Mesendoderm (in vitro differentiated cells): Measurements from ENCODE around the gene TRIM71.

Source experiments
- DNase-seq: peaks from one replicate; pipeline ENCODE4 v3.0.0; 2013
- H2AK5ac ChIP-seq: 2 replicates; pipeline ENCODE4 v1.6.1; 2013; ENCODE audit warnings: low read length, inconsistent platforms
- H2BK120ac ChIP-seq: 2 replicates; pipeline ENCODE4 v1.6.1; 2013; ENCODE audit warnings: low read depth, mild to moderate bottlenecking, low read length, moderate library complexity, mixed read lengths
- H2BK15ac ChIP-seq: replicated peaks from 2 replicates; pipeline ENCODE4 v1.6.1; 2013; ENCODE audit warnings: low read depth, mild to moderate bottlenecking, moderate library complexity
- H2BK5ac ChIP-seq: 2 replicates; pipeline ENCODE4 v1.6.1; 2013; ENCODE audit warnings: low read length, inconsistent platforms
- H3K18ac ChIP-seq: 2 replicates; pipeline ENCODE4 v1.6.1; 2013; ENCODE audit warnings: mild to moderate bottlenecking, low read length, mixed read lengths
- H3K23ac ChIP-seq: one replicate; pipeline ENCODE4 v1.6.1; 2013; ENCODE audit warnings: low read length
- H3K27ac ChIP-seq: 2 replicates; pipeline ENCODE4 v1.5.1; 2013; ENCODE audit warnings: low read depth, mild to moderate bottlenecking, inconsistent platforms, low read length, moderate library complexity
- H3K27me3 ChIP-seq: 2 replicates; pipeline ENCODE4 v1.6.1; 2013; ENCODE audit warnings: low read length, control low read depth, mild to moderate bottlenecking, inconsistent platforms; ENCODE audit not compliant: insufficient read depth, poor library complexity
- H3K36me3 ChIP-seq: 2 replicates; pipeline ENCODE4 v1.6.1; 2013; ENCODE audit warnings: low read length, inconsistent platforms; ENCODE audit not compliant: control insufficient read depth, insufficient read depth
- H3K4ac ChIP-seq: one replicate; pipeline ENCODE4 v1.6.1; 2013; ENCODE audit warnings: low read depth, mild to moderate bottlenecking, low read length, moderate library complexity
- H3K4me1 ChIP-seq: 2 replicates; pipeline ENCODE4 v1.6.1; 2013; ENCODE audit warnings: low read depth, low read length, inconsistent platforms; ENCODE audit not compliant: control insufficient read depth
- H3K4me2 ChIP-seq: 2 replicates; pipeline ENCODE4 v1.6.1; 2013; ENCODE audit warnings: low read length
- H3K4me3 ChIP-seq: 2 replicates; pipeline ENCODE4 v1.5.1; 2013; ENCODE audit warnings: mild to moderate bottlenecking, low read length
- H3K56ac ChIP-seq: one replicate; pipeline ENCODE4 v1.6.1; 2013; ENCODE audit warnings: low read length
- H3K79me1 ChIP-seq: 2 replicates; pipeline ENCODE4 v1.6.1; 2013; ENCODE audit warnings: low read length, inconsistent platforms
- H3K79me2 ChIP-seq: 2 replicates; pipeline ENCODE4 v1.6.1; 2013; ENCODE audit warnings: mild to moderate bottlenecking, low read length; ENCODE audit not compliant: control insufficient read depth, insufficient read depth
- H3K9ac ChIP-seq: 2 replicates; pipeline ENCODE4 v1.6.1; 2013; ENCODE audit warnings: low read length, inconsistent platforms
- H4K5ac ChIP-seq: one replicate; pipeline ENCODE4 v1.6.1; 2013; ENCODE audit warnings: low read length
- H4K8ac ChIP-seq: one replicate; pipeline ENCODE4 v1.6.1; 2013; ENCODE audit warnings: low read depth, mild to moderate bottlenecking, control low read depth, low read length, moderate library complexity
- WGBS: extraction: QIAGEN DNeasy Blood & Tissue Kit; methylation state at CpG from one replicate; pipeline ENCODE4 v1.1.7; 2013; ENCODE audit warnings: low lambda C conversion rate, missing lambda C conversion rate; ENCODE audit not compliant: insufficient coverage; ENCODE audit errors: extremely low coverage; 5-methylcytosine and 5-hydroxymethylcytosine counted together

The TRIM71 gene

GRCh38 chr3:32837366-32837765 is 19.6 kb downstream of the TRIM71 start:
- no peak overlapping the region for H3K4me2 ChIP-seq
- H3K4me1 ChIP-seq: peaks cover 38% of the 10 kb centered on the region
- H3K9ac ChIP-seq: peak overlapping the region; percentile 14
- H2AK5ac ChIP-seq: no peak overlapping the region
- H4K5ac ChIP-seq: no peak overlapping the region
- no peak overlapping the region for H3K4ac ChIP-seq
- no peak for DNase-seq
- no peak overlapping the region for H3K23ac ChIP-seq
- H3K4me3 ChIP-seq: no peak overlapping the region
- H4K8ac ChIP-seq: no peak overlapping the region
- H3K56ac ChIP-seq: peak overlapping the region; percentile 58
- peaks cover 3% of the 10 kb centered on the region for H3K79me1 ChIP-seq
- peak overlapping the region; percentile 41 for H3K27ac ChIP-seq
- peak overlapping the region; percentile 64 for H3K18ac ChIP-seq
- no peaks in the 10 kb centered on the region for H3K27me3 ChIP-seq
- H2BK120ac ChIP-seq: no peak overlapping the region
- H2BK15ac ChIP-seq: no peak overlapping the region
- no peak overlapping the region for H2BK5ac ChIP-seq
- H3K79me2 ChIP-seq: peaks cover 89% of the 10 kb centered on the region
- WGBS: no CpG with 5 or more reads among the region's 11 CpGs
- H3K36me3 ChIP-seq: no peaks in the 10 kb centered on the region

DNA sequence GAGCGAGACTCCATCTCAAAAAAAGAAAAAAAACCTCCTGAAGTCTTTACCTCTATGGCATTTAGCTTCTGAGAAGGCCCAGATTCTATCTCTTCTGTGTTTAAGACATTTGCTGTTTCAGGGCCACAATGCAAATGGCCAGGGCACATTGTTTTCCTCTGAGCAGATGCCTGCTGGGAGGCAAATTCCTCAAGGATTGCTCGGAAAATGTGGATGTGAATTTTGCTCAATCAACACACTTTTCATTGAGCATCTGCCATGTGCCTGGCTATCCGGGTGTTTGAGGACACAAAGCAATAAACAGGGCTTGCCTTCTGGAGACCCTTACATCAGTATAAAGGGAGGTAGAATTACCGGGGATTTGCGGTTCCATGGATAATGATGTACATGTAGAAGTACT is 20.0 kb downstream of the TRIM71 start:
- no peak overlapping the region for H3K4me2 ChIP-seq
- H3K27ac ChIP-seq: peak overlapping the region; percentile 41
- H3K56ac ChIP-seq: peak overlapping the region; percentile 58
- H2BK15ac ChIP-seq: no peak overlapping the region
- WGBS: no CpG with 5 or more reads among the region's 5 CpGs
- no peak overlapping the region for H2AK5ac ChIP-seq
- H3K79me1 ChIP-seq: peaks cover 3% of the 10 kb centered on the region
- H3K27me3 ChIP-seq: no peaks in the 10 kb centered on the region
- peak; percentile 93 for DNase-seq
- no peaks in the 10 kb centered on the region for H3K36me3 ChIP-seq
- H2BK120ac ChIP-seq: no peak overlapping the region
- no peak overlapping the region for H4K8ac ChIP-seq
- no peak overlapping the region for H4K5ac ChIP-seq
- H3K4me1 ChIP-seq: peaks cover 42% of the 10 kb centered on the region
- no peak overlapping the region for H3K9ac ChIP-seq
- H3K4ac ChIP-seq: no peak overlapping the region
- H3K4me3 ChIP-seq: no peak overlapping the region
- peak overlapping the region; percentile 64 for H3K18ac ChIP-seq
- no peak overlapping the region for H3K23ac ChIP-seq
- H3K79me2 ChIP-seq: peaks cover 89% of the 10 kb centered on the region
- H2BK5ac ChIP-seq: no peak overlapping the region

DNA sequence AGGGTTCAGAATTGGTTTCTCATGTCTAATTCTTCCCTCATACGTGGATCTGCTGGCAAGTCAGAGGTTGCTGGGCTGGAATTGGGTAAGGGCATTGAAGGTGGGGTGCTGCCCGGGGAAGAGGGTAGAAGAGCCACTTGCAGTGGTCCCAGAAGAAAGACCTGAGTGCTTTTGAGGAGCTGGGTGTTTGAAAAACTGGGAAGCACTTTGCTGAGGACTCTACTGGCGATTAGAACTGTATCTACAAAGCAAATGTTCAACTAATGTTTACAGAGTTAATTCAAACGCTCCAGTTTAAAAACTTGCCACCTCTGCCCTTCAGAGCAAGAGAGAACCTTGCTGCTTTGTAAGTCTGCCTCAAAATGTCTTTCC is 21.9 kb downstream of the TRIM71 start:
- no peak for DNase-seq
- Histone ChIP-seq H4K8ac (no peak overlapping the region), H3K79me2 (peaks cover 89% of the 10 kb centered on the region), H3K9ac (peak overlapping the region; percentile 51), H3K36me3 (no peaks in the 10 kb centered on the region), H3K27ac (peak overlapping the region; percentile 74), H3K27me3 (no peaks in the 10 kb centered on the region), H3K4me2 (no peak overlapping the region), H2BK15ac (no peak overlapping the region), H3K4ac (no peak overlapping the region), H2AK5ac (no peak overlapping the region), H3K18ac (peak overlapping the region; percentile 82), H3K79me1 (peaks cover 5% of the 10 kb centered on the region), H3K4me3 (no peak overlapping the region), H3K56ac (peak overlapping the region; percentile 74), H3K4me1 (peaks cover 51% of the 10 kb centered on the region), H2BK5ac (peak overlapping the region; percentile 71), H3K23ac (no peak overlapping the region), H4K5ac (no peak overlapping the region), H2BK120ac (no peak overlapping the region)
- no CpG with 5 or more reads among the region's 4 CpGs for WGBS

GRCh38 chr3:32840086-32840841 is 22.5 kb downstream of the TRIM71 start:
- no peak overlapping the region for H3K4ac ChIP-seq
- no peak overlapping the region for H4K5ac ChIP-seq
- H2BK15ac ChIP-seq: no peak overlapping the region
- no peak overlapping the region for H2AK5ac ChIP-seq
- peaks cover 89% of the 10 kb centered on the region for H3K79me2 ChIP-seq
- WGBS: no CpG with 5 or more reads among the region's 5 CpGs
- H4K8ac ChIP-seq: no peak overlapping the region
- H3K56ac ChIP-seq: peak overlapping the region; percentile 74
- H2BK120ac ChIP-seq: peak overlapping the region; percentile 61
- no peaks in the 10 kb centered on the region for H3K36me3 ChIP-seq
- H2BK5ac ChIP-seq: peak overlapping the region; percentile 74
- peak overlapping the region; percentile 51 for H3K9ac ChIP-seq
- DNase-seq: peak; percentile 87
- no peak overlapping the region for H3K4me2 ChIP-seq
- no peak overlapping the region for H3K23ac ChIP-seq
- no peaks in the 10 kb centered on the region for H3K27me3 ChIP-seq
- H3K27ac ChIP-seq: peak overlapping the region; percentile 74
- H3K18ac ChIP-seq: peak overlapping the region; percentile 88
- H3K79me1 ChIP-seq: peaks cover 4% of the 10 kb centered on the region
- H3K4me3 ChIP-seq: no peak overlapping the region
- H3K4me1 ChIP-seq: peaks cover 51% of the 10 kb centered on the region

- Histone ChIP-seq H3K27ac (no peak overlapping the region), H3K23ac (no peak overlapping the region), H4K8ac (no peak overlapping the region), H3K79me2 (peaks cover 90% of the 10 kb centered on the region), H4K5ac (no peak overlapping the region), H3K56ac (peak overlapping the region; percentile 6), H3K4me3 (no peak overlapping the region), H3K4ac (no peak overlapping the region), H3K4me2 (no peak overlapping the region), H3K79me1 (peaks cover 4% of the 10 kb centered on the region), H2BK15ac (no peak overlapping the region), H3K9ac (no peak overlapping the region), H2AK5ac (no peak overlapping the region), H3K27me3 (no peaks in the 10 kb centered on the region), H3K36me3 (no peaks in the 10 kb centered on the region), H3K18ac (peak overlapping the region; percentile 78), H3K4me1 (peaks cover 46% of the 10 kb centered on the region), H2BK120ac (no peak overlapping the region), H2BK5ac (no peak overlapping the region)
- DNase-seq: no peak
- no CpG with 5 or more reads among the region's 12 CpGs for WGBS
Measured at GRCh38 chr3:32841341-32841740, 23.5 kb downstream of the TRIM71 start.
